LoVo (cell line): ENCODE data around the gene CADM2.
A peak's percentile ranks its signal among the peaks of the same experiment; 100 is the strongest.
"Not testable (repeated sequence)": the region's sequence is repeated elsewhere in the genome, so short reads cannot be mapped to it uniquely, and the experiment has no call there.

Experiments
- DNase-seq: peaks from one replicate; pipeline ENCODE4 v3.0.0-alpha.2; 2016; ENCODE audit warnings: low spot score

Gene CADM2

DNA sequence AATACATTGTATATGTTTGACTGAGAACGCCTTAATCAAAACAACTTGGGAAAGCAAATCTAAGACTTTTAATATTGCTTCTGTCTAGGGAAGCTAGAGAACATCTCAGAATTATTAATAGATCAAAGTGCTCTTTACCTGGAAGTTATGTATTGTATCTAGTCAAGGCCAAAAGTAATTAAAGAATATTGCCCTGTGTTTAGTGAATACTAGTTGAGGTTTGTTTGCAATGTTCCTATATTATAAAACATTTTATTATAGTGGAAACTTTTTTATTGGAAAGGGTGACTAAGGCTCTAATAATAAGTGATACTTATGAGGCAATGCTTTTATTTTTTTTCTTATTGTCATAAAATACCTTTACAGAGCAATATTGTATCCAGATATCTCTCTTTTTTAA lies 118.2 kb downstream of the CADM2 start:
- DNase-seq: no peak

- no peak for DNase-seq
These were observed 122.6 kb downstream of the CADM2 start for GRCh38 chr3:85081191-85081906.

- DNase-seq: no peak
These were observed 131.7 kb downstream of the CADM2 start for GRCh38 chr3:85090495-85090894.

DNA sequence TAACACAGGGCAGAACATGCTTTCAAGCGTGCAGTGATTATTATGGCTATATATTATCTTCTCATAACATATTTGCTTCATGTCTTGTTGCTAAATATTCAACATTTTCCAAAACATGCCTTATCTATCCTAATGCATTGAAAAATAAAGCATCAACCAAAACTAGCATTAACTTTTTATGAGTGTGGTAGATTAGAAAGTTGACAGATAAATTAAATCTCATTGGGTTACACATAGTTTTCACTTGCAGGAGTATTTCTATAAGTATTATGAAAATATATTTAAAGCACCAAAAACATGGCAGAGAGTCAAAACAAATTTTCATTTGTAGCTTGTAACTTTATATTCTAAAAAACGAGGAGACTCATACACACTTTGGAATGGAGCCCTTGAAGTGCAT lies 141.5 kb downstream of the CADM2 start:
- no peak for DNase-seq

DNA sequence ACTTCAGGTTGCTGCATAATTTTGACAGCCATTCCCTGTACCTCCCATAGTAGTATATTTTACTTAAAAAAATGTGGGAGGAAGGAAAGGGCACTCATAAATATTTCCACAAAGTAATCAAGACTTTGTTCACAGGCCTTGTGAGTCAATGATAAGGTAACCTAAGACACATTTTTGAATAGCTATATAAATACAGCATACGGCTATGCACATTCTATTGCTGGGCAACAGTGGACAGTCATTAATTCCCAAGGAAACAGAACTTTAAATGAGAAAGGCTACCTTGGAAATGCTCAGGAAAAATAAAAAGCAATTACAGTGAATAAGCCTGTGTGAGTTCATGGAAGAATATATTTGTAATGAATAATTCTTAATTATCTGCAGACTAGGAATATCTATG lies 144.0 kb downstream of the CADM2 start:
- no peak for DNase-seq

- DNase-seq: no peak
These were observed 151.6 kb downstream of the CADM2 start for GRCh38 chr3:85110393-85110792.

DNA sequence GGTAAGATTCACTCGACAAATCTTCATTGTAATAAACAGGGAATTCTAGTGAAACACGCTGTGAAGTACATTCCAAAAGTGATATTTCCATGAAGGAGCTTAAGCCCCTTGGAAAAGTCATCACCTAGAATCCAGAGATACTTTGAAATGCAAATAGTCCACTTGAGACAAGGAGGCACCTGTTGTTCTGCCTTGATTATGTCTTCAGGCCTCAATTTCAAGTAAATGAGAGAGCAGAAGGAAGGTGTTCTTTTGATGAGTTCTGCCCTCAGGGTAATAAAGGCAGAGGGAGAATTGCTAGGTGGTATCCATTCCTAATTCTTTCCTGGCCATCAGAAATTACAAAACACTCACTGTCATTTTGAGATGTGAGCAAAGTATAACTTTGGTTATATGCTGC lies 162.1 kb downstream of the CADM2 start:
- DNase-seq: no peak

GRCh38 chr3:85132864-85133263 lies 174.1 kb downstream of the CADM2 start:
- DNase-seq: not testable (repeated sequence)

GRCh38 chr3:85133691-85134420 lies 175.1 kb downstream of the CADM2 start:
- not testable (repeated sequence) for DNase-seq

GRCh38 chr3:85142626-85143025 lies 183.8 kb downstream of the CADM2 start:
- no peak for DNase-seq

DNA sequence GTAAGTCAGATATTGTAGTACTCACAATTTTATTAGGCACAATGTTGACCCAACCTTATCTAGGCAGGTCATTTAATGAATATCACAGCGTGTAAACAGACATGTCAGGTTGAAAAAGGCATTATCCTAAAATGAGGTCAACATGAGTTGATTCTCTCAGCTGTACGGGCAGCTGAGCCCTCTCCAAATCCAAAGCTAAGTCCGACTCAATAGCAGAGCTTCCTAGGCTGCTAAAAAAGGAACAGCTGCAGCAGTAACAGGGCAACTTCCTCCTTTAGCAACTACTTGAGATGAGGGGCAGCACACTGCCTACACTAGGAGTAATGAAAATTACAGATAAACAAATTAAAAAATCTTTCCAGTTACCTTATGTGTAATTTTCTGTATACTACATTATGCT lies 189.2 kb downstream of the CADM2 start:
- DNase-seq: no peak

- DNase-seq: no peak
These were observed 192.8 kb downstream of the CADM2 start for GRCh38 chr3:85151555-85151954.

DNA sequence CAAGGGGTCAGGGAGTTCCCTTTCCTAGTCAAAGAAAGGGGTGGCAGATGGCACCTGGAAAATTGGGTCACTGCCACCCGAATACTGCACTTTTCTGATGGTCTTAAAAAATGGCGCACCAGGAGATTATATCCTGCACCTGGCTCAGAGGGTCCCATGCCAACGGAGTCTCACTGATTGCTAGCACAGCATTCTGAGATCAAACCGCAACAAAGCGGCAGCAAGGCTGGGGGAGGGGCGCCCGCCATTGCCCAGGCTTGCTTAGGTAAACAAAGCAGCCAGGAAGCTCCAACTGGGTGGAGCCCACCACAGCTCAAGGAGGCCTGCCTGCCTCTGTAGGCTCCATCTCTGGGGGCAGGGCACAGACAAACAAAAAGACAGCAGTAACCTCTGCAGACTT lies 194.5 kb downstream of the CADM2 start:
- DNase-seq: not testable (repeated sequence)

GRCh38 chr3:85159376-85159775 lies 200.6 kb downstream of the CADM2 start:
- no peak for DNase-seq

DNA sequence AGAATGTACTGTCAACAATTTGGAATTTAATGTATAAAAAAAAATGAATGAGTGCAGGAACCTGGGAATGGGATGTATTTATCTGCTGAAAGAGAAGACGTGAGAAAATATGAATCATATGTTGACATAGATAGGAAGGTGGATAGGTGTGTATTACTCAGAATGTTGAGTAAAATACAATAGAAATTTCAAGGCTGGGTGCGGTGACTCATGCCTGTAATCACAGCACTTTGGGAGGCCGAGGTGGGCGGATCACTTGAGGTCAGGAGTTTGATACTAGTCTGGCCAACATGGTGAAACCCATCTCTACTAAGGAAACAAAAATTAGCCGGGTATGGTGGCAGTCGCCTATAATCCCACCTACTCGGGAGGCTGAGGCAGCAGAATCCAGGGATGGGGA lies 202.8 kb downstream of the CADM2 start:
- peak; percentile 51 for DNase-seq

- no peak for DNase-seq
These were observed 204.1 kb downstream of the CADM2 start for GRCh38 chr3:85162905-85163304.

- no peak for DNase-seq
These were observed 205.6 kb downstream of the CADM2 start for GRCh38 chr3:85164436-85164835.

DNA sequence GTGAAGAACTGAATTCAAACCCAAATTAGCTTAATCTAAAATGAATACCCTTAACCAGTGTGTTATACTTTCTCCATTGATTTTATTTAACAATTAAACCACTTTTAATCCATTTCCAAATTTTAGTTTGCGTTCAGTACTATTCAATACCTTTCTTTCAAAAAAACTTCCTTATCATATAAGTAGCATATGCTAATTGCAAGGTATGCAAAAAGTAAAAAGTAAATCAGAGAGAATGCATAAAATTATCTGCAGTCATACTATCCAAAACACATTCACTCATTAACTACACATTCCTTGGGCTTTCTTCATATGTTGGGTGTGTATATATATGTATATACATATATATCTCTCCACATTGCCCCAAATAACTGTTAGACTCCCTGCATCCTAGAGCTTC lies 208.8 kb downstream of the CADM2 start:
- no peak for DNase-seq

DNA sequence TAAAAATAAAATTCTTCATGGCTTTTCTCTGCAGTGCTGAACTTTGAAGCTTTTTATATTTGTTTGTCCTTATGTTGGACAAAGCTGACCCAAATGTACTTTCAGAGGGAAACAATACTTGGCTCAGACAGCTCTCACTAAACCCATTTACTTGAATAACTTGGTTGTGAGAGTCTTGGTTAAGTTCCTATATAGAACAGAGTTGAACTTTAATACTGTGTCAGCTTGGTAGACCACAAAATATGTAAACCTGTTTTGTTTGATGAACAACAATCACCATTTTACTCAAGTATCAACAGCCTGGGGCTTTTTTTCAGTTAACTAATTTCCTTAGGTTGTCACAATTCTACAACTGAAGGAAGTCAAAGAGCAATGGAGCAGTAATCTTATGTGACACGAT lies 211.9 kb downstream of the CADM2 start:
- DNase-seq: no peak

DNA sequence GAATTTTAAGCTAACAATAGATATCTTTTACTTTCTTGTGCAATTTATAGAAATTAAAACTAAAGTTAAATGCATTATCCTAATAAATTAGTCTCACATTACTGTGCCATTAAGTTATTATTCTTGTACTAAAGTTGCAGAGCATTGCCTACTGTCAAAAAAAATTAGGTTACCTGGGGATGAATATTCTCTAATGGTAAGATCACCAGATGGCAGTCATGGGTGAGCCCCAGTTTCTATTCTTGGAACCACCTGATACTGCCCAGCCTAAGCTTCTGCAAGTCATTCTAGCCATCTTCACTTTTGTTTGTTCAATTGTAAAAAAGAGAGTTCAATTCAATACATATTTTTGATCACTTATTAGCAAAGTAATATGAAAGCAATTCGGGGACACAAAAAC lies 213.2 kb downstream of the CADM2 start:
- DNase-seq: no peak

DNA sequence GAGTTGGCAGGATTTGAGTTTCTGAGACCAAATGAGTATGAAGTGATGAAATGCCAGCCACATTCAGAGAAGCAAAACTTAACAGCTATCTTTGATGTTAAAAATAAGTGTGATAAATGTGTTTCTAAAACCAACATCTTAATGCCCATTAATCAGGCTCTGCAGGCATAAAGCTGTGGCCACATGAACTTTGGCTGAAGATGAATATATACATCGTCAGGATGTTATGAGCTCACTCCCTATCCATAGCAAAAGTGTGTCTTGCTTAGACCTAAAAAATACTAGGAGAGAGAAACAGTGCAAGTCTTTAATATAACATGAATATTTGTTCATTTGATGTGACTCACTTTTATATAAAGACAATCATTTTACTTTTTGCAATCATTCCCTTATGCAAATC lies 218.0 kb downstream of the CADM2 start:
- DNase-seq: no peak

DNA sequence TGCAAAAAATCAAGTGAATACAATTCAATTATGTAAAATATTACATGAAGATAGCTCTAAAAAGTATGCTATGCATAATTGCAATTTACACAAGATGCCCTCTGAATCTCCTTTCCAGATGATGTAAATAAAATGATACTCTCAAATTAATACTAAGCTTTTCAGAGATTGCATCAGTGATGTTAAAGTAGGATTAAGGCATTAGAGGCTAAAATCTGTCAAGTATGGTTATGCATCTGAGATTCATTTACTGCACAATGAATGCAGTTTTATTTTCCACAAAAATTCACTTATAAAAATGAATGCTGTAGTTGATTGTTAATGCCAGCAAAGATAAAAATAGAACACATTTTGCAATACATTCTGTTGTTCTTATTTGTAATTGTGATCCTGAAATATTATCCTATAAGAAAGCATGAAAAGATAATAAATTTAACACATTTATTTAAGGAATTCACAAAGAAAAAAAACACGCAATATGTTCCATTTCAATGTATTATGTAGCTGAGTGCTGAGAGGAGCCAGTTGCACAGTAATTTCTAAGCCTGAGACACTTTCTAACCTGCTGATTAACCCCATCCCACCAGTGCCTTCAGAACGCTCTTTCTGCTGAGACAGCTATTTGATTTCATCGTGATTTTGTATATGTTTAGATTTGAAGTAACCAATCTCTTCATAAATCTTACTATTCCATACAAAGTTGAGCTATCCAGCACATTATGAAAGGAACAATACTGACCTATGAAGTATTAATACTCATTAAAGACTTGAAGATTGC lies 224.4 kb downstream of the CADM2 start:
- no peak for DNase-seq

- DNase-seq: no peak
These were observed 226.7 kb downstream of the CADM2 start for GRCh38 chr3:85185495-85185894.
